Sigmoid colon (tissue), 4 donors: ENCODE data around the gene ALCAM.

Experiments
- EP300 ChIP-seq, 4 donors: sonication (generic); formaldehyde crosslinking; IDR thresholded peaks; one replicate each; pipeline ENCODE4 v1.6.1; 2017; ENCODE audit warnings: antibody characterized with exemption in 4 of 4
- POLR2A ChIP-seq, 2 donors: fragments of 450-650 bp; IDR thresholded peaks; one replicate each; pipeline ENCODE4 v1.6.1; 2016; ENCODE audit warnings: antibody characterized with exemption in 2 of 2, mild to moderate bottlenecking in 2 of 2, moderate library complexity in 2 of 2
- POLR2AphosphoS5 ChIP-seq, 4 donors: sonication (generic); formaldehyde crosslinking; IDR thresholded peaks; one replicate each; pipeline ENCODE4 v1.6.1; 2017; ENCODE audit warnings: antibody characterized with exemption in 4 of 4
- TF ChIP-seq, protein P1 (sequence below), 4 experiments: fragments of 450-650 bp in 3 of 4; fragments of 200-600 bp in 1 of 4; IDR thresholded peaks; one replicate each; pipeline ENCODE4 v1.5.1; 2016 to 2019; ENCODE audit warnings: antibody characterized with exemption in 4 of 4, mild to moderate bottlenecking in 3 of 4, moderate library complexity in 2 of 4

- TF ChIP-seq, protein P1, sequence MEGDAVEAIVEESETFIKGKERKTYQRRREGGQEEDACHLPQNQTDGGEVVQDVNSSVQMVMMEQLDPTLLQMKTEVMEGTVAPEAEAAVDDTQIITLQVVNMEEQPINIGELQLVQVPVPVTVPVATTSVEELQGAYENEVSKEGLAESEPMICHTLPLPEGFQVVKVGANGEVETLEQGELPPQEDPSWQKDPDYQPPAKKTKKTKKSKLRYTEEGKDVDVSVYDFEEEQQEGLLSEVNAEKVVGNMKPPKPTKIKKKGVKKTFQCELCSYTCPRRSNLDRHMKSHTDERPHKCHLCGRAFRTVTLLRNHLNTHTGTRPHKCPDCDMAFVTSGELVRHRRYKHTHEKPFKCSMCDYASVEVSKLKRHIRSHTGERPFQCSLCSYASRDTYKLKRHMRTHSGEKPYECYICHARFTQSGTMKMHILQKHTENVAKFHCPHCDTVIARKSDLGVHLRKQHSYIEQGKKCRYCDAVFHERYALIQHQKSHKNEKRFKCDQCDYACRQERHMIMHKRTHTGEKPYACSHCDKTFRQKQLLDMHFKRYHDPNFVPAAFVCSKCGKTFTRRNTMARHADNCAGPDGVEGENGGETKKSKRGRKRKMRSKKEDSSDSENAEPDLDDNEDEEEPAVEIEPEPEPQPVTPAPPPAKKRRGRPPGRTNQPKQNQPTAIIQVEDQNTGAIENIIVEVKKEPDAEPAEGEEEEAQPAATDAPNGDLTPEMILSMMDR (IDR thresholded peaks at IDR 0.05): no peak
- TF ChIP-seq POLR2AphosphoS5 (IDR thresholded peaks at IDR 0.05): no peak
- no peak for TF ChIP-seq POLR2A (IDR thresholded peaks at IDR 0.05)
- TF ChIP-seq EP300 (IDR thresholded peaks at IDR 0.05): no peak
Observed at GRCh38 chr3:105394177-105394576, 27.5 kb downstream of the ALCAM start.
